Measurements from ENCODE around the gene TXNDC2.
"Not testable (repeated sequence)": the region's sequence is repeated elsewhere in the genome, so short reads cannot be mapped to it uniquely, and the experiment has no call there.

TXNDC2 gene

GRCh38 chr18:9885170-9886004 lies at the start of gene TXNDC2:
TSS of gene TXNDC2 (plus strand) at chr18:9885973. CDS start at chr18:9886681, 708 bp downstream.
- no peak for DNase-seq (ENCODE audit: low spot score)

DNA sequence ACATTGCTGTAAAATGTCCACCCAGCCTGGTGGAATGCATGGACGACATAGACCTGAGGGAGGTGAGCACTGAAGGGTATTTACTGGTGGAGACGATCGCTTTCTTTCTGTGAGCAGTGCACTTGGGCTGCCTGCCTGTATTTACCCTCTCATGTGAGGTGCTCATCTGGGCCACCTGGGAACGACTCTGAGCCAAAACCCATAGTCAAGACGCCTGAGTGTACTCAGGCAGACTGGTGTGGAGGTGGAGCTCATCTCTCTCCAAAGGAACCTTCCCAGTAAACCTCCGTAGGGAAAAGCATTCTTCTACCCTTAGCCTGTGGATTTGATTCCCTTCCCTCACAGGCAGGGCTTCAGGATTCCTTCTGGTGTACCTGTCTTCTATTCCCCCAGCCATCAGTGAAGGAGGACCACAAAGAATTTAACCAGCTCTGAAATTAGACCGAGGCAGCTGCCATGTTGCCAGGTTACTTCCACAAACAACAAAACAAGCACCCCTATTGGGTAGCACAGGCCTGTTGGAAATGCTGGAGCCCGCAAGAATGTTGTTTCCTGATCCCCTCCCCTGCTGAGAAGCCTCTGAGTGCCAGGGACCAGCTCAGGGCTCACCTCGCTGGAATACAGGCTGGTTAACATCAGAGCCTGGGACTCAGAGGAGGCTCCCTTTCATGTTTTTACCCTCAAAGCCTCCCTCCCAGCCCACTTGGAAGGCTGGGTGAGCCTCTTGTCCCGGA lies 47.5 kb upstream of the TXNDC2 start:
- no peak for DNase-seq (ENCODE audit: low spot score)

GRCh38 chr18:9839211-9839610 lies 46.6 kb upstream of the TXNDC2 start:
- no peak for DNase-seq (ENCODE audit: low spot score)

GRCh38 chr18:9839853-9840252 lies 45.9 kb upstream of the TXNDC2 start:
- DNase-seq (ENCODE audit: low spot score) = no peak

- DNase-seq (ENCODE audit: low spot score) = no peak
These were observed 44.0 kb upstream of the TXNDC2 start for GRCh38 chr18:9841752-9842151.

DNA sequence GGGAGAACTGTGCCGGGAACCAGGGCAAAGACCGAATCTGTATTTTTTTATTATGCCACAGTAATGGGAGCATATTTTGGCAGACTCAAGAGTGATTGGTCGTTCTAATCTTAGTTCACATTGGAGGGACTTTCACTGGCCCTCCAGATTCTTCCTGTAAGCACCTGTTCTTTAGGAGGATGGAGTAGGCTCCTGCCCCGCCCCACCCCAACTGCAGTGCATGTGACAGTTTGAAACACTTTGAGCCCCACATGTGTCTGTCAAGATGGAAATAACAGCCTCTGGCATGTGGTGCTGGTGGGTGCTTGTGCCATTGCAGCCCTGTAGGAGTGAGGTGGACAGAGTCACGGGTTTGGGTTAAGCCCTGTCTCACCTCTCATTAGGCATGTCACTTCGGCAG lies 43.3 kb upstream of the TXNDC2 start:
- DNase-seq (ENCODE audit: low spot score) = no peak

DNA sequence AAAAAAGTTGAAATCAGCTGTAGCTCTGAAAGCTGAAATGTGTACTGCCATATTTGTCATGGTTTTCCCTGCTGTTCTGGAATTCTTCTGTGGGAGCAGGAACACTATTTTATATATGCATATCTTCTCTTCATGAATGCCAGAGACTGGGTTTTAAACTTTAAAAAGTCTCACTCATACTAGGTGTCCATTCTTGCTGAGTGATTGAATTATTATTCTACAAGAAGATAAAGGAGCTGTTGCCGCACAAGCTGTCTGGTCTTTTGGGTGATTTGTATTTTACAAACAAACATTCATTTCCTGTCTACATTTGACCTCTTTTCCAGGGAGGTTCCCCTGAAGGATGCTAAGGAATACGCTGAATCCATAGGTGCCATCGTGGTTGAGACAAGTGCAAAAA lies 40.5 kb upstream of the TXNDC2 start:
- DNase-seq (ENCODE audit: low spot score) = no peak

- DNase-seq (ENCODE audit: low spot score) = no peak
These were observed 39.4 kb upstream of the TXNDC2 start for GRCh38 chr18:9846162-9846925.

GRCh38 chr18:9848170-9848879 lies 37.4 kb upstream of the TXNDC2 start:
- DNase-seq (ENCODE audit: low spot score) = no peak

DNA sequence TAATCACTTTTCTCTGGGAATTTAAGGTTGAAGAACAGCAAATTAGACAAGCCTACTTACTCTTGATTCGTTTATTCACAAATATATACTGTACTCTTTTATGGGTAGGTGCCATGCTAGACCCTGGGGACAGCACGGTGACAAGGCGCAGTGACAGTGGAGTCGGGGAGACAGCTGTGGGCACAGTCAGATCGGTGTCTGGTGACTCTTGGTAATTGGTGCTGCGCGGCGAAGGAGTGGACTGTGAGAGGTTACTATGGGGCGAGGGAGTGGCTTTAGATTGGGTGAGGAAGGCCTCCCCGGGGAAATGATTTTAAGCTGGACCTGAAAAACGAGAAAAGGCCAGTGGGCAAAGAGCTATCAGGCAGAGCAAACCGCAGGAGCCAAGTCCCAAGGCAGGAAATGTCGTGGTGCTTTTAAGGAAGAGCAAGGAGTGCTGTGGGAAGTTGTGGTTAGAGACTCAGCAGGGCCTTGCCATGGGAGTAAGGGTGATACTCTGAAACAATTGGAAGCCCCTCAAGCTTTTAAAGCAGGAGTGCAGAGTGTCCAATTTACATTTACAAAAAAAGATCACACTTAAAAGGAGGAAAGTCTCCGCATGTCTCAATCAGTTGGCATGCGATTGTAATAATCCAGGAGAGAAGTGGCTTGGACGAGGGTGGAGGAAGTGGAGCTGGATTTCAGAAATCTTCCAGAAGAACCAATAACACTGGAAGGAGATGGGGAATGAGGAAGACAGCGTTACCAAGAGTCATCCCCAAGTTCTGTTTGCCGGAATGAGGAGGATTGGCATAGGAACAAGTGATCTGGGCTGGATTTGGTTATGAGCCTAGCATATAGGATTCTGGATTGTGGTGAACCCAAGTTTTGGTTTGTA lies 36.1 kb upstream of the TXNDC2 start:
- no peak for DNase-seq (ENCODE audit: low spot score)

DNA sequence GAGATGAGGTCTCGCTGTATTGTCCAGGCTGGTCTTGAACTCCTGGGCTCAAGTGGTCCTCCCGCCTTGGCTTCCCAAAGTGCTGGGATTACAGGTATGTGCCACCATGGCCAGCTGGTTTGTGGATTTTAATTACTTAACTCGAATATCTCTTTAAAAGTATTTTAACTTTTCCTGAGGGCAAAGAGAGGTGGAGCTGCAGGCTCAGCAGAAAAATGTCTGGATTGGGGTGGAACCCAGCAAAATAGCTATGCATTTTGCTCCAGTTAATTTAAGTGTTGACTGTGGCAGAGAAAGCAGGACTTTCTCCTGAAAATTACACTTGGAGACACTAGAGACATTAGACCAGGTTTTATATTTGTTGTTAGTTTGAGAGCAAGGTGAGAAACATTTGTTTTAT lies 35.5 kb upstream of the TXNDC2 start:
- DNase-seq (ENCODE audit: low spot score) = no peak

- no peak for DNase-seq (ENCODE audit: low spot score)
These were observed 34.3 kb upstream of the TXNDC2 start for GRCh38 chr18:9851511-9851910.

- no peak for DNase-seq (ENCODE audit: low spot score)
These were observed 33.3 kb upstream of the TXNDC2 start for GRCh38 chr18:9852266-9853081.

DNA sequence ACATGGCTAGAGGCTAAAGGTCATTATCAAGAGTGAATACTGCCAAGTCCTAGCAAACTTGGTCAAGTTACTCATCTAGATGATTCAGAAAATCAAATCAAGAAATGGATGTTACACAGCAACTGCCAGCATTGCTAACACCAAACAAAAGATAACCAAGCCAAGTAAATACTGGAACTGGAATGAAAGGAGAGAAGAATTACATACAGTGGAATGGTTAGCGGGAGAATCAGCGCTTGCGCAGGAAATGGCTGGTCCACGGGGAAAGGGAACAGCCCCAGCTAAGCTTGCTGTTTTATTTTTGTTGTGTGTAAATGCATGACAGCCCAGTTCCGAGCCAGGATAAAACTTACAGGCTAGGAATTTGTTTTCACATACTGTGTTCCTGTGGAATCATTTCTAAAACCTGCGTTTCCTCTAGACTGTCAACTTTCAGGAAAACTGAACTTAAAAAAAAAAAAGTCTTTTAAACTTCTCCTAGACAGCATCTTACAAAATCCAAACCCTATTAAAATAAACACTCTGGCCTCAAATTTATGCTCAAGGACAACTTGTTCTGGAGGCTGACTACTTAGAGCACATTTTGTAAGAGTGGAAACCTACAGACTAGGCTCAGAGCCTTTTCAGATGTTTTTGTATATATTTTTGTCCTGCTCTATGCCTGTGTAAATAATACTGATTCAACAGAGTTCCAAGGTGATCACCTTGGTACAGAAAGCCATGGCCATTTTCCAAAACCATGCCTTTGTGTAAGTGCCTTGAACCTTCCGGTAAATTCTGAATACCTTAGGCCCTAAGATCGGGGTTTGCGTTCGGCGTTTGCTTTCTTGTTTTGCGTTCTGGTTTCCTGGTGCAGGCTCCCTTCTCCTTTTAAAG lies 30.7 kb upstream of the TXNDC2 start:
- DNase-seq (ENCODE audit: low spot score) = no peak

- no peak for DNase-seq (ENCODE audit: low spot score)
These were observed 30.1 kb upstream of the TXNDC2 start for GRCh38 chr18:9855681-9856080.

DNA sequence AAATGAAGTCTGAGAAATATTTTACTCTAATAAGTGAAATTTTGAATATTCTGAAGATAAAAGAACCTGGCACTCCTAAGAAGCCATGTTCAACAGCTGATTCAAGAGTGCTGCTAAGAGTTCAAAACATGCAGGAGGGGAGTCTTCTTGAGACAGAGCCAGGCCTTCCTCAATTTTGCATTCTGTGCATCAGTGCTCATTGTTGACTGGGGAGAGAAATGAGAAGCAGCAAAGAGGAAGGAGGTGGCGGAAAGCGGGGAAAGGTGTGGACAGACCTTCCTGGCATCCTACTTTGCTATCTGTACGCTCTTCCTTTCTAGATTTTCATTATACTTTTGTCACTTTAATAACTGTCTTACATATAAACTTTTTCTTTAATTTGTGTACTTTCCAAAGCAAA lies 29.7 kb upstream of the TXNDC2 start:
- no peak for DNase-seq (ENCODE audit: low spot score)

GRCh38 chr18:9857479-9857998 lies 28.2 kb upstream of the TXNDC2 start:
- not testable (repeated sequence) for DNase-seq (ENCODE audit: low spot score)

GRCh38 chr18:9858642-9859041 lies 27.1 kb upstream of the TXNDC2 start:
- DNase-seq (ENCODE audit: low spot score) = no peak

GRCh38 chr18:9859232-9859631 lies 26.5 kb upstream of the TXNDC2 start:
- DNase-seq (ENCODE audit: low spot score) = no peak

Measured in CD4-positive, alpha-beta T cell treated with Interleukin-15 for 4 hours (primary cell).